GM23338 (cell line): ENCODE data around the gene SNUPN. TPM values are rescaled to one million over a fixed set of nuclear protein-coding genes. Genes with fewer than 3 reads are reported as not detected.

Source experiments
- ATAC-seq: fragments of 200-7000 bp; cut with Tn5 transposase; 3 replicates; pipeline ENCODE4 v1.9.1; 2020
- DNase-seq: peaks from one replicate; pipeline ENCODE4 v3.0.0-alpha.2; 2015; ENCODE audit warnings: low spot score
- H2AFZ ChIP-seq: fragments of 200-600 bp; sonication (generic); 2 replicates; pipeline ENCODE4 v1.8.0; 2016; ENCODE audit warnings: antibody characterized with exemption, mild to moderate bottlenecking, moderate library complexity
- H3F3A ChIP-seq: fragments of 200-600 bp; sonication (generic); replicated peaks from 2 replicates; pipeline ENCODE4 v1.8.0; 2017; ENCODE audit warnings: antibody characterized with exemption, mixed run types, low read depth
- H3K27ac ChIP-seq: fragments of 200-600 bp; sonication (generic); 2 replicates; pipeline ENCODE4 v1.6.1; 2016; ENCODE audit warnings: low read depth
- H3K27me3 ChIP-seq: fragments of 200-600 bp; sonication (generic); 2 replicates; pipeline ENCODE4 v1.8.0; 2016; ENCODE audit warnings: mild to moderate bottlenecking, mixed run types, moderate library complexity; ENCODE audit not compliant: insufficient read depth
- H3K36me3 ChIP-seq: fragments of 200-600 bp; sonication (generic); 2 replicates; pipeline ENCODE4 v1.8.0; 2016; ENCODE audit warnings: mild to moderate bottlenecking; ENCODE audit not compliant: insufficient read depth
- H3K4me1 ChIP-seq: fragments of 200-600 bp; sonication (generic); 2 replicates; pipeline ENCODE4 v1.8.0; 2016; ENCODE audit warnings: mild to moderate bottlenecking, moderate library complexity; ENCODE audit not compliant: insufficient read depth
- H3K4me2 ChIP-seq: fragments of 200-600 bp; sonication (generic); 2 replicates; pipeline ENCODE4 v1.7.1; 2017; ENCODE audit warnings: mixed run types
- H3K4me3 ChIP-seq: fragments of 200-600 bp; sonication (generic); 2 replicates; pipeline ENCODE4 v1.6.1; 2016; ENCODE audit warnings: mixed run types
- H3K79me2 ChIP-seq: fragments of 200-600 bp; sonication (generic); replicated peaks from 2 replicates; pipeline ENCODE4 v1.8.0; 2017; ENCODE audit warnings: mild to moderate bottlenecking; ENCODE audit not compliant: insufficient read depth
- H3K9me2 ChIP-seq: fragments of 200-600 bp; sonication (generic); 2 replicates; pipeline ENCODE4 v1.8.0; 2017; ENCODE audit not compliant: insufficient read depth
- H4K20me1 ChIP-seq: fragments of 200-600 bp; sonication (generic); replicated peaks from 2 replicates; pipeline ENCODE4 v1.8.0; 2017; ENCODE audit warnings: mild to moderate bottlenecking; ENCODE audit not compliant: insufficient read depth
- H3K27ac Mint-ChIP-seq: 2 replicates; pipeline ENCODE4 v1.8.0; 2020; ENCODE audit warnings: inconsistent platforms, mild to moderate bottlenecking, moderate library complexity, mixed read lengths
- H3K27me3 Mint-ChIP-seq: 3 replicates; pipeline ENCODE4 v1.8.0; 2022; ENCODE audit warnings: low read depth, mild to moderate bottlenecking, moderate library complexity, mixed read lengths, inconsistent platforms; ENCODE audit not compliant: insufficient read depth, poor library complexity
- H3K36me3 Mint-ChIP-seq: 3 replicates; pipeline ENCODE4 v1.8.0; 2021; ENCODE audit warnings: low read depth, mild to moderate bottlenecking, inconsistent platforms, moderate library complexity, mixed read lengths
- H3K4me1 Mint-ChIP-seq: 3 replicates; pipeline ENCODE4 v1.8.0; 2020; ENCODE audit warnings: mild to moderate bottlenecking, inconsistent platforms, mixed read lengths
- H3K4me3 Mint-ChIP-seq: 3 replicates; pipeline ENCODE4 v1.8.0; 2021; ENCODE audit warnings: moderate library complexity, mild to moderate bottlenecking, inconsistent platforms, mixed read lengths
- H3K9me3 Mint-ChIP-seq: 3 replicates; pipeline ENCODE4 v1.8.0; 2020; ENCODE audit warnings: moderate library complexity, mild to moderate bottlenecking, inconsistent platforms, mixed read lengths
- CTCF ChIP-seq, 2 experiments: fragments of 200-600 bp in 1 of 2; sonication (generic) in 1 of 2; conservative IDR thresholded peaks; 2 replicates each; pipeline versions ENCODE4 v1.5.1 to v1.6.1; 2016 to 2017; ENCODE audit warnings: antibody characterized with exemption in 2 of 2, low read depth in 2 of 2, mild to moderate bottlenecking in 2 of 2, moderate library complexity in 1 of 2
- ETS1 ChIP-seq: IDR thresholded peaks from 2 replicates; pipeline ENCODE4 v1.6.1; 2016; ENCODE audit warnings: antibody characterized with exemption
- EZH2phosphoT487 ChIP-seq: fragments of 200-600 bp; sonication (generic); IDR thresholded peaks from one replicate; pipeline ENCODE4 v1.8.1; 2018; ENCODE audit warnings: antibody characterized with exemption; ENCODE audit not compliant: unreplicated experiment
- NANOG ChIP-seq: IDR thresholded peaks from 2 replicates; pipeline ENCODE4 v1.6.1; 2016; ENCODE audit warnings: antibody characterized with exemption, borderline replicate concordance
- ZNF114 ChIP-seq: fragments of 250-450 bp; sonication (Bioruptor Pico); IDR thresholded peaks from 2 replicates; pipeline ENCODE4 v1.5.0; 2020; ENCODE audit warnings: mild to moderate bottlenecking, moderate library complexity
- ZNF331 ChIP-seq: fragments of 250-450 bp; sonication (Bioruptor Pico); IDR thresholded peaks from 2 replicates; pipeline ENCODE4 v1.5.0; 2020; ENCODE audit warnings: low read depth, mild to moderate bottlenecking, moderate library complexity
- ZNF462 ChIP-seq: fragments of 250-450 bp; sonication (Bioruptor Pico); IDR thresholded peaks from 2 replicates; pipeline ENCODE4 v1.5.0; 2020; ENCODE audit warnings: mild to moderate bottlenecking, moderate library complexity
- polyA plus RNA-seq: library from polyadenylated mRNA; unstranded; fragments of >200 nt; fragmentation: Nextera tagmentation; extraction: Ambion mirVana; gene quantifications from 2 replicates; pipeline ENCODE4 v1.2.1, GENCODE V29; 2016
- total RNA-seq: library from RNA; depleted of rRNA; stranded (reverse); fragments of >200 nt; shearing (Covaris generic); gene quantifications from 2 replicates; pipeline ENCODE4 v1.2.3, GENCODE V29; 2014

Gene SNUPN
- total and polyA plus RNA-seq, 2 experiments from 2014 or later = 20.5 to 27.7 TPM

GRCh38 chr15:75565062-75565970 is 60.2 kb downstream of the SNUPN start (continued):
- TF ChIP-seq CTCF (conservative IDR thresholded peaks at IDR 0.05; ENCODE audit: low read depth in 2 of 2) (no peak; a peak in 1 of 4 replicates), EZH2phosphoT487 (no peak), ZNF462 (no peak), ZNF331 (CRISPR knock-in tag) (no peak), NANOG (no peak)

- H3K27me3 Mint-ChIP-seq = peaks cover 2% of the 10 kb centered on the region
- no peak overlapping the region for H3K4me3 Mint-ChIP-seq
- Histone ChIP-seq H3K27ac (no peak overlapping the region), H2AFZ (no peak overlapping the region), H3K4me2 (no peak overlapping the region), H3F3A (no peaks in the 10 kb centered on the region; the same call in 1 of the 2 replicates), H3K9me2 (no peaks in the 10 kb centered on the region), H3K79me2 (peaks cover 87% of the 10 kb centered on the region), H4K20me1 (peaks cover 22% of the 10 kb centered on the region; the same call in 1 of the 2 replicates), H3K4me1 (no peaks in the 10 kb centered on the region), H3K36me3 (peaks cover 5% of the 10 kb centered on the region; the same call in 1 of the 2 replicates), H3K27me3 (no peaks in the 10 kb centered on the region), H3K4me3 (no peak overlapping the region)
- peaks cover 8% of the 10 kb centered on the region for H3K4me1 Mint-ChIP-seq
- peaks cover 38% of the 10 kb centered on the region for H3K36me3 Mint-ChIP-seq
- ATAC-seq (no peak), DNase-seq (no peak)
- H3K27ac Mint-ChIP-seq = no peak overlapping the region
- peaks cover 8% of the 10 kb centered on the region; the same call in 2 of the 3 replicates for H3K9me3 Mint-ChIP-seq
- TF ChIP-seq ZNF114 = no peak
- no peak for TF ChIP-seq ETS1
- no peak for TF ChIP-seq ZNF331 (CRISPR knock-in tag)
- no peak for TF ChIP-seq EZH2phosphoT487
Measured at GRCh38 chr15:75561888-75562287, 63.6 kb downstream of the SNUPN start.
